Measurements from ENCODE around the gene CDKN2A.

- no peak for TF ChIP-seq CTCF (IDR thresholded peaks at IDR 0.05)
- no peak for TF ChIP-seq POLR2A (IDR thresholded peaks at IDR 0.05)
- no peak for TF ChIP-seq EP300 (IDR thresholded peaks at IDR 0.05)
Measured at GRCh38 chr9:21993007-21993406, 1.2 kb downstream of the CDKN2A start.

Measured in gastroesophageal sphincter (tissue), 3 donors.